Ureter (tissue), 1 donor: ENCODE measurements around the gene APPBP2. TPM values are rescaled to one million over a fixed set of nuclear protein-coding genes. Genes with fewer than 3 reads are reported as not detected.
A peak's percentile ranks its signal among the peaks of the same experiment; 100 is the strongest.
"Not testable (repeated sequence)": the region's sequence is repeated elsewhere in the genome, so short reads cannot be mapped to it uniquely, and the experiment has no call there.

ENCODE experiments used
- DNase-seq: peaks from one replicate; pipeline ENCODE4 v3.0.0-alpha.2; 2020; ENCODE audit warnings: low spot score
- total RNA-seq: library from RNA; stranded (reverse); gene quantifications from one replicate; pipeline ENCODE4 v1.2.4, GENCODE V29; 2023
- donor health status: DM: yes; HTN: yes; CAD: no.

The APPBP2 gene
- total RNA-seq, 1 donor from 2014 or later: 52.3 TPM

DNA sequence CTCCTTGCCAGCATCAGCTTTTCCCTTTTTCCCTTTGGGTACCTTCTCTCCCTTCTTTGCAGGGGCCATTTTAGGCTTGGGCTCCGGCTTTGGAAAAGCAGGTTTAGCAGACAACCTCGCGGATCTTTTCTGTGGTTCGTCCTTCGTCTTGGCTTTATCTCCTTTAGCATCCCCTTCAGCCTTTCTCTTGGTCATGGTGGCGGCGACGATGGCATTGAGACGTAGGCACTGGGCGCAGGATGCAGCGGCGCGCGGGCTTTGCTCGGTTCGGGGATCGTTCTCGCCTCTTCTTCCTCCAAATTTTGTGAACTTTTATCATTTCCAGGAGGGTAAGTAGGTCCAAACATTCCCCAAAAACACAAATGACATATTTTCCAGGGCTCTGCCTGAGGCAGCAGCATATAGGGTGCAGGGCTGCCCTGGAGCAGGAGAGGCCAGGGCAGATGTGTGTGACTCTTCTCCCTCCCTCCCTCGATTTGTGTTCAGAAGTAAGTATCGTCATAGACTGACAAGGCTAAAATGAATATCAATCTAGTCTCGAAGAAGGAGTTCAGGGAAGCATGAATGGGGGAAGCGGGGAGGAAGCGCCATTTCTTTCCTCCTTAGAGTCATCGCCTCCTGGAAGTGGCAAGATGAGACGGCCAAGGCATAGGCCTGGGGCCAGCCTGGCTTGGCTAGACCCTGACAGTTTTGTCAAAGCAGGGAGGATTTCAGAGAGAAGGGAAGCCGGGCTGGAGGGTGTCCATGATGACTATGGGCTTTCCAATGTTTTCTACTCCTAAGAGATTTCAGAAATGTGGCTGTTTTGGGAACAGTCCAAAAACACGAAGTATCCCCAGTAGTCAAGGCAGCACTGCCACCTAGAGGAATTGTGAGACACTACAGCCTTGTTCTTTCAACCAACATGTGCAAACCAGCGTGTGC is 90.5 kb downstream of the APPBP2 start:
- peak; percentile 81 for DNase-seq

DNA sequence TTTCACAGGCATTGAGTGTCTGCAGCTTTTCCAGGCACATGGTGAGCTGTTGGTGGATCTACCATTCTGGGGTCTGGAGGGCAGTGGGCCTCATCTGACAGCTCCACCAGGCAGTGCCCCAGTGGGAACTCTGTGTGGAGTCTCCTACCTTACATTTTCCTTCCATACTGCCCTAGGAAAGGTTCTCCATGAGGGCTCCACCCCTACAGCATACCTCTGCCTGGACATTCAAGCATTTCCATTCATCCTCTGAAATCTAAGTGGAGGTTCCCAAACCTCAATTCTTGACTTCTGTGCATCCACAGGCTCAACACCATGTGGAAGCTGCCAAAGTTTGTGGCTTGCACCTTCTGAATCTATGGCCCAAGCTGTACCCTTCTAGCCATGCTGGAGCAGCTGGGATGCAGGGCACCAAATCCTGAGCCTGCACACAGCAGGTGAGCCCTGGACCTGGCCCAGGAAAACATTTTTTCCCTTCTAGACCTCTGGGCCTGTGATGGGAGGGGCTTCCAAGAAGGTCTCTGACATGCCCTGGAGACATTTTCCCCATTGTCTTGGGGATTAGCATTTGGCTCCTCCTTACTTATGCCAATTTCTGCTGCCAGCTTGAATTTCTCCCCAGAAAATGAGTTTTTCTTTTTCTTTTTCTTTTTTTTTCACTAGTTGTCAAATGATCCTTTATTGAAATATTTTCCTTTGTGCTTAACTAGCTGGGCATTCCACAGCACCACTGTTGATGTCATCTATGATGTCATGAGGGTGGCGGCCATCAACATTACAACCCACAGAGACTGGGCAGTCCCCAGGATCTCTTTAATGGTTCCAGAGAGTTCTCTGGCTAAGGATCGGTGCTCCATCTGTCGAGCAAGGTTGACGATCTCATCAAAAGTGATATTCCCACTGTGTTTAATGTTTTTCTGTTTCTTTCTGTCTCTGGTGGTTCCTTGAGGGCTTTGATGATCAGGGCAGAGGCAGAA is 92.7 kb downstream of the APPBP2 start:
- not testable (repeated sequence) for DNase-seq

DNA sequence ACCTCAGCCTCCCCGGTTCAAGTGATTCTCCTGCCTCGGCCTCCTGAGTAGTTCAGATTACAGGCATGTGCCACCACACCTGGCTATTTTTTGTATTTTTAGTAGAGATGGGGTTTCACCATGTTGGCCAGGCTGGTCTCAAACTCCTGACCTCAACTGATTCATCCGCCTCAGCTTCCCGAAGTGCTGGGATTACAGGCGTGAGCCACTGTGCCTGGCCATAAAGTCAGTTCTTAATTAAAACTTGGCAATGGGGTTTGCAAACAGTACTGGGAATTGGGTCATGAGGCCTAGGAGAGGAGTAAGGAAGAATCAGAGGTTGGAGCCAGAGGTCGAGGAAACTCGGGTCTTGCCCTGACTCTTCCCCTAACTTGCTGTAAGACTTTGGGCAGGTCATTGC is 95.5 kb downstream of the APPBP2 start:
- not testable (repeated sequence) for DNase-seq

DNA sequence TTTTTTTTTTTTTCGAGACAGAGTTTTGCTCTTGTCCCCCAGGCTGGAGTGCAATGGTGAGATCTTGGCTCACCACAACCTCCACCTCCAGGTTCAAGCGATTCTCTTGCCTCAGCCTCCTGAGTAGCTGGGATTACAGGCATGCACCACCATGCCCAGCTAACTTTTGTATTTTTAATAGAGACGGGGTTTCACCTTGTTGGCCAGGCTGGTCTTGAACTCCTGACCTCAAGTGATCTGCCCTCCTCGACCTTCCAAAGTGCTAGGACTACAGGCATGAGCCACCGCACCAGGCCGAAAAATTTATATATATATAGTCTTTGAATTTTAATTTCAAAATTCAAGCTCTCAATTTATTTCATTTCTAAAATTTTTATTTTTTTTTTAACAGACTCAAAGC is 97.6 kb downstream of the APPBP2 start:
- DNase-seq: not testable (repeated sequence)

DNA sequence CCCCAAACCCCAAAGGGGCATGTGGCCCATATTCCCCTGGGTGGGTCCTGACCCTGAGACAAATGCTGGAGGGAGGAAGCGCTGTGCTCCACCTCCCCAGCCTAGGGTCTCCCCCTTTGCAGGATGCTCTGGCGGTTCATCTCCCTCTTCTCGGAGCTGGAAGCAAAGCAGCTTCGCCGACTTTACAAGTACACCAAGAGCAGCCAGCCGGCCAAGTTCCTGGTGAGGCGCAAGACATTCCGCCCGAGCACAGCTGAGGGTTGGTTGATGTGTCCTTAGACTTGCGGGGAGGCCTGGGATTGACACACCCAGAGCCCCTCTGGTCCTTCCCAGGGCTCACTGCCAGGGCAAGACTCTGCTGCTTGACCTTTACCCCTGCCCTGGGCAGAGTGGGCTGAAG is 99.4 kb downstream of the APPBP2 start:
- DNase-seq: no peak

DNA sequence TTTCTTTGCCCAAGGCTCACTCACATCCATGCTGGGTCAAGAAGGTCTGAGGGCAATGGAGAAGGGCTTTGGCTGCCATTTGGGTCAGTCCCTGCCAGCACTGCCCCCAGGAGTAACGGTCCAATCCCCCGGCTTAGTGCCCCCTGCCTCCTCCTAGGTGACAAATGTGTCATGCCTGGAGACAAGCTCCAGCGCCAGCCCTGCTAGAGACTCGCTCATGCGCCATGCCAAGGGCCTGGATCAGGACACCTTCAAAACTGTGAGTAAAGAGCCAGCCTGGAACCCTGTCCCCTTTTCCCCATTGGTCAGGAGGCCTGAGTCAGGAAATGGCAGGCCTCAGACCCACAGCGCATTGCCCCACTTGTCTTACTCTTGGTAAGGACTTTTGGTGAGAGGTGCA is 100.4 kb downstream of the APPBP2 start:
- no peak for DNase-seq

DNA sequence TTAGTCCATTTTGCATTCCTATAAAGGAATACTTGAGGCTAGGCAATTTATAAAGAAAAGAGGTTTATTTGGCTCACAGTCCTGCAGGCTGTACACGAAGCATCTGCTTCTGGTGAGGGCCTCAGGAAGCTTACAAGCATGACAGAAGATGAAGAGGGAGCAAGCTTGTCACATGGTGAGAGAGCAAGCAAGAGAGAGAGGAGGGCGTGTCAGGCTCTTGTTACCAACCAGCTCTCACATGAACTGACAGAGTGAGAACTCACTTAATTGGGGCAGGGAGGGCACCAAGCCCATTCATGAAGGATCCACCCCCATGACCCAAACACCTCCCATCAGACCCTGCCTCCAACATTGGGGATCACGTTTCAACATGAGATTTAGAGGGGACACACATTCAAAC is 102.2 kb downstream of the APPBP2 start:
- DNase-seq: no peak

DNA sequence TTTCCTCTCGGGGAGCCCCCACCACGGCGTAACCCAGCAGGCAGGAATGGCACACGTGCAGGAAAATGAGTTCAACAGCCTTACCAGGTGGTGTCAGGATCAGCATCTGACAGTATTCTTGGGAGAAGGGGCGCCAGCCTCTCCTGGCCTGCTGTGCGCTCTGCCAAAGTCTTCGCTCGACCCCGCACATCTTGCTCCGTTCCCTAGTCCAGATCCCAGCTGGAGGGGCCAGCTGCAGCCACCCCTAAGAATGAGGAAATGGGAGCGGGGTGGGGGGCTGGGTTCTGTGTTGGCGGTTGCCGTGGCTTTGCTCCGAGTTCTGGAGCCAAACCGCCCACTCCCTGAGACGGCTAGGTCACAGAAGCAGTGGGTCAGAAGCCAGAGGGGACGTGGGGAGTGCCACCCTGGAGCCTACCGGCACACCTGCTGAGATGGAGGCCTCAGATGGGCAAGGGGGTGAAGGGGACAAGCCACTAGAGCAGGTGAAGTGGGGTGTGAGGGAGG is 103.8 kb downstream of the APPBP2 start, which contains the start of gene CHCT1:
Gene CHCT1, plus strand, starts transcription at position 328 of the 504 bp plus-strand sequence. Its CDS starts 104 bp downstream, at position 432.
- no peak for DNase-seq

DNA sequence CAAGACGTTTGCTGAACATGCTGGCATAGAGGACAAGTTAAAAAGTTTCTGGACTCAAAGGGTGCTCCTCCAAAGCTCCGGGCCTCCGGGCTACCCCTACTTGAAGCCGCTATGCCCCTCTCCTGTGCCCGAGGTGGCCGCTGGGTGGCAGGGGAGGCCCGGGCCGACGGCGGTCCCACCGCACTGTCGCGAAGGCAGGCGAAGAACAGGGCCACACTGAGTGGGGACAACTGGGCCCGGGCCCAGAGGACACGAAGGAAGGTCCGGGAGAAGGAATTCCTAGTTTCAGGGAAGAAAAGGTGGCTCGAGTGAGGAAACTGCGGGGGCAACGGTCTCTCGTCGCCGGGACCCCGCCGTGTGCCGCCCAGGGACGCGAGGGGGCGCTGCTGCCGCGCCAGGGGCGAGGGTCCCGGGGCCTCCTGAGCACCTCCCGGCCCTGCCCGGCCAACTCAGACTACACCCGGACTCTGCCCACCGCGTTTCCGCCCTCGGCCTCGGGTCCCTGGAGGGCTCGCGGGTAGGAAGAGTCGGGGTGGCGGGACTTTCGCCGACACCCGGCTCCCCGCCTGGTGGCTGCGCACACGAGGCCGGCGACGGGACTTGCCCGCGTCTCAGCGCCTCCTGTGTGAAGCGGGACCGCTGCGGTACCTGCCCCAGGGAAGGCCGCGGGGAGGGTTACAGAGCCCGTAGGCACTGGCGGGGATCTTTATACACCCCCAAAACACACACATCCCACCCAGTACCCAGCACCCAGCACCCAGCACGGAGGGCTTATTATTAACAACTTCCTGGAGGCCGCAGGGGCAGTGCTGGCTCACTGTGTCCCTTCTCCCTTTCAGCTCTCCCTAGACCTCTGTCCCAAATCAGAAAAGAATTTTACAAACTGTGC is 104.5 kb downstream of the APPBP2 start:
- peak; percentile 73 for DNase-seq

DNA sequence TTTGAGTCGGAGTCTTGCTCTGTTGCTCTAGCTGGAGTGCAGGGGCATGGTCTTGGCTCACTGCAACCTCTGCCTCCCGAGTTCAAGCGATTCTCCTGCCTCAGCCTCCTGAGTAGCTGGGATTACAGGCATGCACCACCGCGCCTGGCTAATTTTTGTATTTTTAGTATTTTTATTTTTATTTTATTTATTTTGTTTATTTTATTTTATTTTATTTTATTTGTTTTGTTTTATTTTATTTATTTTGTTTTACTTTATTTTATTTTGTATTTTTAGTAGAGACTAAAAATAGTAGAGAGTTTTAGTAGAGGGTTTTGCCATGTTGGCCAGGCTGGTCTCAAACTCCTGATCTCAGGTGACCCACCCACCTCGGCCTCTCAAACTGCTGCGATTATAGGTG is 106.2 kb downstream of the APPBP2 start:
- not testable (repeated sequence) for DNase-seq

DNA sequence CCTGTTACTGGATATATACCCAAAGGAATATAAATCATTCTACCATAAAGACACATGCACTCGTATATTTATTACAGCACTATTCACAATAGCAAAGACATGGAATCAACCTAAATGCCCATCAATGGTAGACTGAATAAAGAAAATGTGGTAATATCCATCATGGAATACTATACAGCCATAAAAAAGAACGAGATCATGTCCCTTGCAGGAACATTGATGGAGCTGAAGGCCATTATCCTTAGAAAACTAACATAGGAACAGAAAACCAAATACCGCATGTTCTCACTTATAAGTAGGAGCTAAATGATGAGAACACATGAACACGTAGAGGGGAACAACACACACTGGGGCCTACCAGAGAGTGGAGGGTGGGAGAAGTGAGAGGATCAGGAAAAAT is 107.0 kb downstream of the APPBP2 start:
- not testable (repeated sequence) for DNase-seq

DNA sequence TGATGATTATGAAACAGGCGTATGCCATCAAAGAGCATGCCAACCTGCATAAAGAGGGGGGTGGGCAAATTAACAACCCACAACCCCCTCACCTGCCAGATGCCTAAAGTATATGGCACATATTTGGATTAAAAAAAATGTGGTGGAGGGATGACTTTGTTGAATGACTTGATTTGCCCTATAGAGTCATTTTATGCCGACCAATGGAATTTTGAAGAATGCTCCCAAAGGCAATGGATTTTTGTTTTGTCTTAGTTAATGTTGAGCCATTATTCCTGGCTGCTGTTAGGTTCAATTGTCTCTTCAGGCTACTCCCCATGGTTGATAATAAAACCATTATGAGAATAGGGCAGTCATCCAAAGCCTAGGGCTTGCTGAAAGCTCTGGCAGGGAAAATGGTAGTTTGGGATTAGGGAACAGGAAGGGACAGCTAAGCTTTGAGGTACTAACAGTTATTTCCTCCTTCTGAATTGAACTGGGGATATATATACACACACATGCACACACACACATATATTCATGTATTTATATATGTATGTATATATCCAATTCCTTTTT is 109.6 kb downstream of the APPBP2 start:
- DNase-seq: no peak

DNA sequence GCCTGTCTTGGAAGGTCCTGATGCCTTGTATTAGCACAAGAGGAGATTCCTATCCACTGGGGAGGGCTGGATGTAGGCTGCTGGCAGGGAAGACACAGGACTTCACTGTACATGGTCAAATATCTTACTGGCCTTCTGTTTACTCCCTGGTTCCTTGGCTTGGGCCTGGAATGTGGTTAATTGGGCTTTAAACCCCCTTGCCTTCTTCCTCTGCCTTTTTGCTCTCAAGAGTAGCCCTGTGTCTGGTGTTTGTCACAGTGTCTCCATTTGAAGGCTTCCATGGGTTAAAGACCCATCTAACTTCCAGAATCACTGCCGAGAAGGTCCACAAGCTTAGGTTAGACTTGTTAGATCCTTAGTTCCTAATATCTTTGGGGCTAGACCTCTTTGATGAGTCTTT is 110.9 kb downstream of the APPBP2 start:
- no peak for DNase-seq

DNA sequence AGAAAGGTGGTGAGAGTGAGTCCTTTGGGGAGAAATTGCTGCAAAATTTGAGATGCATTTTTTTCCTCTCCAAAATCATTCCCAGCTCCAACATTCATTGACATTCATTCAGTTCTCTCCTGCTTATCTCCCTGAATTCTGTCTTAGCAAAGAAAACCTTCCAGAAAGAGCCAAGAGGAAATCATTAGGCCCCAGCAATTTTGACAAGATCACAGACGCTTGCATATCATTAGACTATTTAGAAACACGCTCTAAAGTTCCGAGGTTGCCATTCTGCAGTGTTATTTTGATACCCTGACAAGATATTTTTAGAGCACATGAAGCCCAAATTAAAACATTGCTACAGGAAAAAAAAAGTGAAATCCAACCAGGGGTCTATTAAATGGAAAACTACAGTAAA is 113.3 kb downstream of the APPBP2 start:
- DNase-seq: no peak

DNA sequence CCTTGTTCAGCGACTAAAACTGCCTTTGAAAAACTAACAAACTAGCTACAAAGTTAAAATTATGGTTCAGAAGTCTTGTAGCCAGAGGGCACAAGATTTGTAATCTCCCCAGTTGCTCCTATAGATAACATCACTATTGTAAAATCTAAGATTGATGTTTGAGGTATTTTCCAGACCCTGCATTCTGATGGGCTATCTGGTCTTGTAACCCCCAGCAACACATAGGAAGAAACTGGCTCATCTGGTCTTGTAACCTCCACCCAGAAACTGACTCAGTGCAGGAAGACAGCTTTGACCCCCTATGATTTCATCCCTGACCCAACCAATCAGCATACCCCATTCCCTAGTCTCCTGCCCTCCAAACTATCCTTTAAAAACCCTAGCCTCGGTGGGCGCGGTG is 116.0 kb downstream of the APPBP2 start:
- DNase-seq: no peak

DNA sequence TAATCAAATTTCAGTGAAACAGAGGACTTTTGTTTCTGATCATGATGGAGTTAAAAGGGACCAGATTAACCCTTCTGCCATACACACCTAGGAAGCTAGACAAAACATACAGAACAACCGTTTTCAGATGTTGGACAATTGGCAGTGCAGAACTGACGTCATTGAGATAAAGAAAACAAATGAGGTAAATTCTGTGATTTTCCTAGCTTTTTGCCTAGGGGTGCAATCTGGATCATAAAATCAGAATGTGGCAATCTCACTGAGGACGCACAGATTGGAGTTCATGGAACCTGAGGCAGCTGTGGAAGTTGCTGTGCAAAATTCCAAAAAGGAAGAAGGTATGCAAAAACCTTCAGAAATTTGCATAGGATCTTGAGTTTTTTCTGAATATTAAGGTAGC is 119.2 kb downstream of the APPBP2 start:
- DNase-seq: no peak

DNA sequence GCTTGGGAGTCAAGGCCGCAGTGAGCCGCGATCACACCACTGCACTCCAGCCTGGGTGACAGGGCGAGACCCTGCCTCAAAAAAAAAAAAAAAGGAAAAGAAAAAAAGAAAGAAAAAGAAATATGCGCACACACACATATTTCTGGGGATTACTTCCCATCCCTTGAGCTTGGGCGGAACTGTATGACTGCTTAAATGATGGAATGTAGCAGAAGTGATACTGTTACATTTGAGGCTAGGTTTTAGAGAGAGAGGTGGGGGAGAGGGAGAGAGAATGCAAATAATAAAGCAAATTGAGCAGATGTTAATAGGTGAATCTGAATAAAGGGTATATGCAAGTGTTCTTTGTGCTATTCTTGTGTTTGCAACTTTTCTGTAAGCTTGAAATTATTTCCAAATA is 122.1 kb downstream of the APPBP2 start:
- DNase-seq: no peak

DNA sequence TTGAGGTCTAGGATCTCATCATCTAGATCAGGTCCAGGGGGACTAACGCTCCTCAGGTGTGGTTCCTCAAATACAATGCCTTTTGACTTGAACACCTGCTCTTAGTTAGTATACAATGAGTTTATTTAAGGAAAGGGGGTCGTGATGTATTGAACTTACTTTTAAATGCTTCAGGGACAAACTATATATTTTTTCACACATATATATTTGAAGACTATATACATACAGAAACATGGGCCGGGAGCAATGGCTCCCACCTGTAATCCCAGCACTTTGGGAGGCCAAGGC is 122.6 kb downstream of the APPBP2 start:
- DNase-seq: no peak

DNA sequence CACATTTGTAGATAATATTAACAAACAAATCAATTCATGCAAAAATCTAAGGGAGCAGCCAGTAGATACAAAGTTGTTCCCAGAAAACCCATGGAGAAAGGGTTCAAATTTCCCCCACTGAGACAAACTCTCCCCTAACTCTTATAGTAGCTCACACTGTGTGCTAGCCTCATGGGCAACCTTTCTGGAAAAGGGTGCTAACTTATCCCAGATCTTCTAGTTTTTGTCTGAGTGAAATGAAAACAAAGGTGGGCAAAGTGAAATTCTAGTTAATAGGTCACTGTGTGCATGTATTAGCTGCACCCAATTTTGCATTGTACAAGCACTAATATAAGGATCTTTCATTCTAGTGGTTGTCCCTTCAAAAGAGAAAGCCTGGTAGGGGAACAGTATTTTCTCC is 124.2 kb downstream of the APPBP2 start:
- no peak for DNase-seq

DNA sequence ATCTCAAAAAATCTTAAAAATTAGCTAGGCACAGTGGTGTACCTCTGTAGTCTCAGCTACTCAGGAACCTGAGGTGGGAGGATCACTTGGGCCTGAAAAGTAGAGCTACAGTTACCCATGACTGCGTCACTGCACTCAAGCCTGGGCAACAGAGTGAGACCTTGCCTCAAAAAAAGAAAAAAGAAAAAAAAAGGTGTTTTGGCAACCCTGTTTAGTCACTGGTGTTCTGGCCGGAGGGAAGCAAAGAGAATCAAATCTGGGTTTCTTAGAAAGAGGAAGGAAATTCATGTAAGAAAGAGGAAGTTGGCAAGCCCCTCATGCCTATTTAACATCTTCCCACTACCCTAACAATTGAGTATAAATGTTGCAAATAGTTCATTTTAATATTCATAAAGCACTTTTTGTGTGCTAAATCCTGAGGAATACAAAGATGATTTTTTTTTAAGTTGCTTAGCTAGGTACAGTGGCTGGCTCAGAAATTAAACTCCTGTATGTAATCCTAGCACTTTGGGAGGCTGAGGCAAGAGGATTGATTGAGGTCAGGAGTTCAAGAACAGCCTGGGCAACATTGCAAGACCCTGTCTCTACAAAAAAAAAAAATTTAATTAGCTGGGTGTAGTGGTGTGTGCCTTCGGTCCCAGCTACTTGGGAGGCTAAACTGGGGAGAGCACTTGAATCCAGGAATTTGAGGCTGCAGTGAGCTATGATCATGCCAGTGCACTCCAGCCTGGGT is 127.6 kb downstream of the APPBP2 start:
- DNase-seq: no peak
